Heart right ventricle (tissue), 16 donors: ENCODE data around the gene QKI. TPM values are rescaled to one million over a fixed set of nuclear protein-coding genes. Genes with fewer than 3 reads are reported as not detected.

Experiments used
- ATAC-seq, 8 donors: fragments of 200-7000 bp; cut with Tn5 transposase; one replicate each; pipeline ENCODE4 v1.9.1; 2020; ENCODE audit warnings: mild to moderate bottlenecking in 8 of 8, moderate library complexity in 8 of 8, moderate number of reproducible peaks in 1 of 8
- DNase-seq, 2 donors: peaks; one replicate each; pipeline ENCODE4 v3.0.0-alpha.2; 2020
- H3K27ac ChIP-seq, 10 donors: fragments of 200-600 bp; sonication (generic) in 2 of 10; one replicate each; pipeline versions ENCODE4 v1.5.0 to v1.8.0; 2020 to 2022; ENCODE audit warnings: mild to moderate bottlenecking in 3 of 10
- H3K27me3 ChIP-seq, 7 donors: fragments of 200-600 bp; one replicate each; pipeline ENCODE4 v1.8.0; 2021 to 2022; ENCODE audit warnings: mild to moderate bottlenecking in 2 of 7
- H3K36me3 ChIP-seq, 9 donors: fragments of 200-600 bp; sonication (generic) in 1 of 9; one replicate each; pipeline versions ENCODE4 v1.5.0 to v1.8.0; 2020 to 2022; ENCODE audit warnings: mild to moderate bottlenecking in 2 of 9
- H3K4me1 ChIP-seq, 9 donors: fragments of 200-600 bp; sonication (generic) in 1 of 9; one replicate each; pipeline versions ENCODE4 v1.5.0 to v1.8.0; 2020 to 2022; ENCODE audit warnings: mild to moderate bottlenecking in 4 of 9
- H3K4me3 ChIP-seq, 10 donors: fragments of 200-600 bp; sonication (generic) in 2 of 10; one replicate each; pipeline versions ENCODE4 v1.5.0 to v1.8.0; 2020 to 2022; ENCODE audit warnings: mild to moderate bottlenecking in 7 of 10, moderate library complexity in 2 of 10
- H3K9me3 ChIP-seq, 11 donors: fragments of 200-600 bp in 10 of 11; sonication (generic) in 2 of 11; one replicate each; pipeline versions ENCODE4 v1.5.0 to v1.8.0; 2013 to 2022; ENCODE audit warnings: mild to moderate bottlenecking in 2 of 11, control low read depth in 1 of 11, moderate library complexity in 1 of 11
- CTCF ChIP-seq, 9 donors: fragments of 200-600 bp; sonication (generic) in 2 of 9; IDR thresholded peaks; one replicate each; pipeline versions ENCODE4 v1.5.0 to v1.8.0; 2021 to 2022; ENCODE audit warnings: antibody characterized with exemption in 9 of 9, mild to moderate bottlenecking in 5 of 9, moderate library complexity in 1 of 9
- WGBS, 2 donors: extraction: QIAGEN DNeasy Blood & Tissue Kit; methylation state at CpG; one replicate each; pipeline ENCODE4 v1.1.7; 2013; ENCODE audit warnings: inconsistent platforms in 1 of 2; 5-methylcytosine and 5-hydroxymethylcytosine counted together
- intact Hi-C, 10 donors: fragments of 100-400 bp; cut with DNase I; formaldehyde crosslinking; loops; one replicate each; pipeline versions ENCODE4 v1.11.1 to v1.14.2; 2022
- polyA plus RNA-seq, 2 donors: library from polyadenylated mRNA; stranded (reverse); fragments of 200-250 nt; gene quantifications; one replicate each; pipeline ENCODE4 v1.2.3, GENCODE V29; 2013
- total RNA-seq, 10 donors: library from RNA; stranded (reverse); fragmentation: NEBNext Ultra II Directional in 3 of 10; extraction: Animal tissue kit (Norgen Biotek cat#: 25700) in 3 of 10; gene quantifications; one replicate each; pipeline versions ENCODE4 v1.2.1 to v1.2.4, GENCODE V29; 2021 to 2023
- donor health status: Arrhythmogenic right ventricular cardiomyopathy.
- donor health status: ischemic (EF 13 %, LVEDD 7.1; RV severe dilation, severe dysfunction).
- donor health status: healthy with polysubstance abuse.
- donor health status: DM: no; HTN: yes; CAD: no.
- donor health status: DM: no; HTN: no; CAD: no.
- donor health status: ischemic (EF 25% LVEDD 6.9; RV normal size, moderate dysfunction).
- donor health status: ischemic (EF 25% LVEDD 5.7; RV mildly dilated, moderate dysfunction).
- donor health status: healthy.
- donor health status: DM: yes; HTN: yes; CAD: no.
- donor health status: Ischemic cardiomyopathy.
- donor health status: ischemic (EF 35%, LVEDD 5.7; RV mildly dilated, moderate dysfunction).
- donor health status: nonischemic (EF 11% LVEDD 7.7; RV severe dilation, severe dysfunction).
- donor health status: DM: yes; HTN: yes; CAD: no.
- donor health status: PGD.
- donor health status: ischemic (EF 29% LVEDD 5.4; RV normal size, mild dysfunction).
- donor health status: nonischemic (EF 23%, LVEDD 6.1; RV moderate dilation, normal function).

QKI gene
- total and polyA plus RNA-seq, 12 donors: 74.7 to 551 (median 493) TPM

- H3K36me3 ChIP-seq: no peaks in the 10 kb centered on the region
- DNase-seq (no peak), ATAC-seq (no peak)
- H3K9me3 ChIP-seq: no peaks in the 10 kb centered on the region
- no peak for TF ChIP-seq CTCF (IDR thresholded peaks at IDR 0.05)
- H3K4me1 ChIP-seq: peaks cover 4 to 100% (median 99%) of the 10 kb centered on the region in 9 donors
- intact Hi-C loops: loop anchor here in 4 of 10 donors (5.0 to 10.0 kb wide), 4 partner anchors 60 to 502 kb away; no protein-coding TSS in a partner anchor
- no peaks in the 10 kb centered on the region for H3K27me3 ChIP-seq
- no peak overlapping the region for H3K27ac ChIP-seq
- no peak overlapping the region for H3K4me3 ChIP-seq
- 47 to 50% methylated on average over 4 of the region's 4 CpGs for WGBS, 2 donors
These were observed 20.5 kb downstream of the QKI start for GRCh38 chr6:163435023-163435422.

GRCh38 chr6:163436843-163437242, 22.3 kb downstream of the QKI start:
- H3K4me3 ChIP-seq: no peak overlapping the region
- no peaks in the 10 kb centered on the region for H3K27me3 ChIP-seq
- H3K4me1 ChIP-seq: peaks cover 11 to 100% (median 99%) of the 10 kb centered on the region in 9 donors
- no peaks in the 10 kb centered on the region for H3K9me3 ChIP-seq
- DNase-seq (no peak), ATAC-seq (no peak)
- H3K36me3 ChIP-seq: no peaks in the 10 kb centered on the region
- 37% methylated on average over 3 of the region's 3 CpGs for WGBS, 2 donors
- TF ChIP-seq CTCF (IDR thresholded peaks at IDR 0.05): no peak
- intact Hi-C loops: loop anchor here in 4 of 10 donors (5.0 to 10.0 kb wide), 4 partner anchors 58 to 500 kb away; no protein-coding TSS in a partner anchor
- H3K27ac ChIP-seq: no peak overlapping the region

GRCh38 chr6:163437466-163437865, 22.9 kb downstream of the QKI start:
- no peak for TF ChIP-seq CTCF (IDR thresholded peaks at IDR 0.05)
- Histone ChIP-seq H3K36me3 (no peaks in the 10 kb centered on the region), H3K4me1 (peaks cover 15 to 100% (median 99%) of the 10 kb centered on the region in 9 donors), H3K4me3 (peak overlapping the region in 3 of 10 donors; percentile 8 to 16 (median 16)), H3K27ac (peak overlapping the region in 1 of 10 donors; percentile 13), H3K27me3 (no peaks in the 10 kb centered on the region), H3K9me3 (no peaks in the 10 kb centered on the region)
- DNase-seq (no peak), ATAC-seq (no peak)
- WGBS, 2 donors: 33 to 37% methylated on average over 3 of the region's 3 CpGs
- intact Hi-C loops: loop anchor here in 4 of 10 donors (5.0 to 10.0 kb wide), 4 partner anchors 57 to 500 kb away; no protein-coding TSS in a partner anchor

- no peak overlapping the region for H3K27ac ChIP-seq
- DNase-seq (no peak), ATAC-seq (peak in 2 of 8 donors; percentile 37 to 52)
- no peaks in the 10 kb centered on the region for H3K9me3 ChIP-seq
- peaks cover 15 to 100% (median 98%) of the 10 kb centered on the region in 9 donors for H3K4me1 ChIP-seq
- WGBS, 2 donors: 31 to 38% methylated on average over 3 of the region's 3 CpGs
- H3K27me3 ChIP-seq: no peaks in the 10 kb centered on the region
- intact Hi-C loops: loop anchor here in 4 of 10 donors (5.0 to 10.0 kb wide), 4 partner anchors 56 to 499 kb away; no protein-coding TSS in a partner anchor
- TF ChIP-seq CTCF (IDR thresholded peaks at IDR 0.05): no peak
- no peaks in the 10 kb centered on the region for H3K36me3 ChIP-seq
- H3K4me3 ChIP-seq: no peak overlapping the region
These were observed 23.9 kb downstream of the QKI start for GRCh38 chr6:163438298-163438939.
